Tibial nerve (tissue), 4 donors: ENCODE measurements around the gene GMDS.

ENCODE experiments used
- EP300 ChIP-seq, 2 donors: sonication (generic); formaldehyde crosslinking; IDR thresholded peaks; one replicate each; pipeline ENCODE4 v1.6.1; 2017; ENCODE audit warnings: antibody characterized with exemption in 2 of 2, mild to moderate bottlenecking in 1 of 2
- POLR2A ChIP-seq, 2 donors: fragments of 450-650 bp; IDR thresholded peaks; one replicate each; pipeline ENCODE4 v1.6.1; 2017; ENCODE audit warnings: antibody characterized with exemption in 2 of 2, mild to moderate bottlenecking in 2 of 2, moderate library complexity in 2 of 2
- TF ChIP-seq, protein P1 (sequence below), 5 experiments: fragments of 200-600 bp in 3 of 5; fragments of 450-650 bp in 2 of 5; sonication (generic) in 3 of 5; IDR thresholded peaks; one replicate each; pipeline ENCODE4 v1.5.1; 2016 to 2019; ENCODE audit warnings: antibody characterized with exemption in 5 of 5, mild to moderate bottlenecking in 3 of 5, moderate library complexity in 2 of 5

DNA sequence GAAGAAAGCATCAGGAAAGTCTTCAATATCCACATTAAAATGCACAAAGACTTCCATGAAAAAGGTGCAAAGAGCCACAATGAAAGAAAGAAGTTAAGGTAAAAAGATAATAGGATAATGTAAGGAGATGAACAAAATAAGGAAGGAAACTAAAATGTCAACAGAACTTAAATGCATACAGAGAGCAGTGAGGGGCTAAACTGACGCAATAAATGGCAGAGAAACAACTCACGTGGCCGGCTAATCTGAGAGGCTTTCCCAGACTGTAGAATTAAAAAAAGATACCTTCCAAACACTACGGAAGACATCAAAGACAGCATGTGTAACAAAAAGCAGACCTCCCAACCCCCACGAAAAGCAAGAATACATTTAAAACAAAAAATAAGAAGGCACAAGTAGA lies 73.7 kb downstream of the GMDS start:
- no peak for TF ChIP-seq POLR2A (IDR thresholded peaks at IDR 0.05)
- no peak for TF ChIP-seq EP300 (IDR thresholded peaks at IDR 0.05)
- TF ChIP-seq, protein P1, sequence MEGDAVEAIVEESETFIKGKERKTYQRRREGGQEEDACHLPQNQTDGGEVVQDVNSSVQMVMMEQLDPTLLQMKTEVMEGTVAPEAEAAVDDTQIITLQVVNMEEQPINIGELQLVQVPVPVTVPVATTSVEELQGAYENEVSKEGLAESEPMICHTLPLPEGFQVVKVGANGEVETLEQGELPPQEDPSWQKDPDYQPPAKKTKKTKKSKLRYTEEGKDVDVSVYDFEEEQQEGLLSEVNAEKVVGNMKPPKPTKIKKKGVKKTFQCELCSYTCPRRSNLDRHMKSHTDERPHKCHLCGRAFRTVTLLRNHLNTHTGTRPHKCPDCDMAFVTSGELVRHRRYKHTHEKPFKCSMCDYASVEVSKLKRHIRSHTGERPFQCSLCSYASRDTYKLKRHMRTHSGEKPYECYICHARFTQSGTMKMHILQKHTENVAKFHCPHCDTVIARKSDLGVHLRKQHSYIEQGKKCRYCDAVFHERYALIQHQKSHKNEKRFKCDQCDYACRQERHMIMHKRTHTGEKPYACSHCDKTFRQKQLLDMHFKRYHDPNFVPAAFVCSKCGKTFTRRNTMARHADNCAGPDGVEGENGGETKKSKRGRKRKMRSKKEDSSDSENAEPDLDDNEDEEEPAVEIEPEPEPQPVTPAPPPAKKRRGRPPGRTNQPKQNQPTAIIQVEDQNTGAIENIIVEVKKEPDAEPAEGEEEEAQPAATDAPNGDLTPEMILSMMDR (IDR thresholded peaks at IDR 0.05), result no peak
